Small intestine (tissue), 7 donors: Measurements from ENCODE around the gene AOPEP. TPM values are rescaled to one million over a fixed set of nuclear protein-coding genes. Genes with fewer than 3 reads are reported as not detected.

Experiments
- DNase-seq, 2 donors: peaks; one replicate each; pipeline versions ENCODE4 v3.0.0 to v3.0.0-alpha.2; 2013
- FAIRE-seq: peaks from 2 replicates; lab custom pipeline; 2012; peaks lifted over from hg19 to GRCh38; lab: Jason Lieb, UNC
- H3K27ac ChIP-seq, 3 donors: one replicate each; pipeline ENCODE4 v1.5.1; 2013; ENCODE audit warnings: low read length in 2 of 3, mild to moderate bottlenecking in 2 of 3, control low read depth in 1 of 3, inconsistent platforms in 1 of 3, low read depth in 1 of 3, moderate library complexity in 1 of 3
- H3K27me3 ChIP-seq, 3 donors: one replicate each; pipeline ENCODE4 v1.6.1; 2013; ENCODE audit warnings: low read length in 3 of 3, inconsistent platforms in 1 of 3; ENCODE audit not compliant: control insufficient read depth in 3 of 3, insufficient read depth in 3 of 3
- H3K36me3 ChIP-seq, 3 donors: one replicate each; pipeline ENCODE4 v1.6.1; 2013; ENCODE audit warnings: low read length in 3 of 3, inconsistent platforms in 1 of 3, low read depth in 1 of 3, mild to moderate bottlenecking in 1 of 3, moderate library complexity in 1 of 3; ENCODE audit not compliant: control insufficient read depth in 3 of 3, insufficient read depth in 2 of 3
- H3K4me1 ChIP-seq, 3 donors: one replicate each; pipeline ENCODE4 v1.6.1; 2013; ENCODE audit warnings: low read length in 2 of 3, inconsistent platforms in 1 of 3, low read depth in 1 of 3, mild to moderate bottlenecking in 1 of 3, moderate library complexity in 1 of 3; ENCODE audit not compliant: control insufficient read depth in 3 of 3, insufficient read depth in 2 of 3
- H3K4me3 ChIP-seq, 3 donors: one replicate each; pipeline ENCODE4 v1.5.1; 2013; ENCODE audit warnings: low read length in 3 of 3, control low read depth in 1 of 3, inconsistent platforms in 1 of 3, low read depth in 1 of 3, mild to moderate bottlenecking in 1 of 3, moderate library complexity in 1 of 3
- H3K9me3 ChIP-seq, 2 donors: one replicate each; pipeline ENCODE4 v1.6.1; 2013; ENCODE audit warnings: low read depth in 1 of 2, low read length in 1 of 2; ENCODE audit not compliant: control insufficient read depth in 2 of 2, insufficient read depth in 1 of 2
- WGBS, 3 donors: extraction: QIAGEN DNeasy Blood & Tissue Kit; methylation state at CpG; one replicate each; pipeline ENCODE4 v1.1.7; 2013; 5-methylcytosine and 5-hydroxymethylcytosine counted together
- polyA plus RNA-seq, 4 donors: library from polyadenylated mRNA; stranded (reverse) in 3 of 4; unstranded in 1 of 4; fragments of 200-250 nt in 3 of 4; fragments of 120-200 nt in 1 of 4; gene quantifications; one replicate each; pipeline versions ENCODE4 v1.2.1 to v1.2.3, GENCODE V29; 2013
- donor health status: healthy with polysubstance abuse.
- donor health status: control.
- donor health status: control.
- donor health status: Bipolar disorder and iron deficiency.
- donor health status: healthy.

Gene AOPEP
- polyA plus RNA-seq, 4 donors, result 26.3 to 34.7 (median 28.4) TPM

DNA sequence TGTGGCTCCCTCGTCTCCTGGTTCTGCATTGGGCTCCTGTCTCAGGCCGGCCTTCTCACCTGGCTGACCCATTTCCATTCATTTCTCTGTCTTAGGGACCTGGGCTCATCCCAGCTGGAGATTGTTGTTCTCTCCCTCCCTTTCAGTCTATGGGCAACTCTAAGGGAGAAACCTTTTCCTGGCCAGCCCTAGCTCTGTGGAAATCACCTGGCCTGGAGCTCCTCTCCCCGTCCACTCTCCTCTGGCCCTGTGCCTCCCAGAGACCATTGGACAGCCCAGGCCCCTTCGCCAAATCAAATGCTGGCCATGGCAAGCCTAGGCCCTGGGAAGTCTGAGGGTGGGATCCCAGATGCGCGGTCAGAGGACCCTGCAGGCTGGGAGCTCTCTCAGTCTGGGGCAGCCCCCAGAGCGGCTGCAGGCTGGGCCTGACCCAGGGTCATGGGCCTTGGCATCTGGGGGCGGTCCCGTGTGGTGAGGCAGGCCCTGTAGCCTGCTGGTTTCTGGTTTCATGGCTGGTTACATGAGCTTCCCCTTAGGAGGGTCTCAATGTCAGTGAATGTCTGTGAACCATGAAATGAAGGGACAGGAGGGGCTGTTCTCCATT, 253.5 kb downstream of the AOPEP start:
- peaks cover 0 to 21% (median 0%) of the 10 kb centered on the region in 3 donors for H3K36me3 ChIP-seq
- DNase-seq, result no peak
- no peak overlapping the region for H3K4me3 ChIP-seq
- H3K27ac ChIP-seq, result no peak overlapping the region
- 94 to 97% (median 94%) methylated on average over 9 of the region's 9 CpGs for WGBS, 3 donors
- H3K27me3 ChIP-seq, result no peaks in the 10 kb centered on the region
- FAIRE-seq, result no peak
- H3K9me3 ChIP-seq, result no peaks in the 10 kb centered on the region
- peaks cover 4 to 14% (median 8%) of the 10 kb centered on the region in 3 donors for H3K4me1 ChIP-seq

DNA sequence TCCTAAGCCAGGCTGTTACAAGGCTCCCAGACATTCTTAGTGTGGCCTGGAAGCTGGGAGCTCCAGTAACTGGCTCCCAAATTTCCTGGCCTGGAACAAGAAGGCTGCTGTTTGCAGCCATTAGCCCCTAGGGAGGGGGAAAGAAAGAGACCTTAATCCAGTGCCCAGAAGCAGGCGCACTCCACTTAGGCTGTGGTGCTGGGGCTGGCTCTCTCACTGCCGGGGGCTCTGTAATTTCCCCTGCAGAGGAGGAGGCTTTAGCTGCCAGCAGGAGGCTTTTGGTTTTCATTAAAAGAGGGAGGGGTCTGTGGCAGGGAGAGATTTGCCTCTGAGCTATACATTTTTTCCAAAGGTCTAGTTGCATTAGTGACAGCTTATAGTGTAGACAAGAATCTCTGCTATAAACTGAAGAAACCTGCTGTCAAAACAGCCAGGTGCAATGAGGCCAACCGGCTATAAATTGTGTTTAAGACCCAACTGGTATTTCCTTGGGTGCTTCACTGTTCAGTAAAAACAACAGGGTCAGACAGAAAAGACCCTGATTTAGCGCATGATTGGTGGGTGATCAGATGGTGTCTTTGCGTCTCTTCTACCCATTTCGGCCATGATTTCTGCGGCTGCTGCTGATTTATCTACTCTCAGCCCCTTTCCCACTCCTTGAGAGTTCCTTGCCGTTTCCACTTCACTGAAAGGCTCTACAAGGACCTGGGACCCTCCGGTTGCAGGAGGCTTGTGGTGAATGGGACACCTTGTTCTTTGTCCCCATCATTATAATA, 254.6 kb downstream of the AOPEP start:
- 91 to 97% (median 96%) methylated on average over 9 of the region's 9 CpGs for WGBS, 3 donors
- no peak overlapping the region for H3K4me3 ChIP-seq
- no peaks in the 10 kb centered on the region for H3K9me3 ChIP-seq
- H3K4me1 ChIP-seq, result peaks cover 0 to 4% (median 2%) of the 10 kb centered on the region in 3 donors
- H3K27me3 ChIP-seq, result no peaks in the 10 kb centered on the region
- H3K36me3 ChIP-seq, result peaks cover 0 to 21% (median 0%) of the 10 kb centered on the region in 3 donors
- FAIRE-seq, result no peak
- no peak for DNase-seq
- no peak overlapping the region for H3K27ac ChIP-seq

DNA sequence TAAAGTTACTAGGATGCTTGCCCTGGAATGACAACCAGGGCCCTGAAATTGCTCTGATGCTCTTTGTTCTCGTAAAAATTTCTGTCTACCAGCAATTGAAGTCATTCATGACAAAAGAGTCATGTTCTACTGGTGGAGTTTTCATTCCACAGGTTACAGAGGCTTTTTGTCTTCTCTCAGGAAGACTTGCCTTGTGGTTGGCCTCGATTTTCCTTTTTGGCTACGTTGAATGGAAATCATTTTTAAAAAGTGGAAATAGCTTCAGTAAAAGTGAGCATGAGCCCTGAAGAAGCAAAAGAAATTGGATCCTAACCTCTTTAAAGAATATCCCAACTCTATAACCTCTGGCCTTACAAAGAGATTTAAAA, 255.2 kb downstream of the AOPEP start:
- Histone ChIP-seq H3K9me3 (no peaks in the 10 kb centered on the region), H3K27me3 (no peaks in the 10 kb centered on the region), H3K4me1 (peaks cover 0 to 2% (median 0%) of the 10 kb centered on the region in 3 donors), H3K4me3 (no peak overlapping the region), H3K36me3 (peaks cover 0 to 21% (median 0%) of the 10 kb centered on the region in 3 donors), H3K27ac (no peak overlapping the region)
- FAIRE-seq (no peak), DNase-seq (no peak)
- 87 to 95% (median 91%) methylated on average over 3 of the region's 3 CpGs for WGBS, 3 donors

DNA sequence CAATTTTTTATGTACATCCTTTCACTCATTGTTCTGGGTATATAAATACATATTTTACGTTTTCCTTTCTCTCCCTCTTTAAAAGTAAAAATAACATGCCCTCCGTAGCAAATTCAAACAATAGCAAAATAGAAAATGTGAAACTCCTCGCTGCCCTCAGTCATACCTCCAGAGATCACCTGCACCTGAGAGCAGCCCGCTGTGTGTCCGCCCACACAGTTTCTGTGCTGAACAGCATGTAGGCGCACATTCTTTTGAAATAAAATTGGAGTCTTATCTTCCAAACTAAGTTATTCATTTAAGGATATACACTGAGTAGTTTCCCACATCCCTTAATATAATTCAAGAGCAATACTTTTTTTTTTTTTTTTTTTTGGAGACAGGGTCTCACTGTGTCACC, 255.7 kb downstream of the AOPEP start:
- peaks cover 0 to 2% (median 0%) of the 10 kb centered on the region in 3 donors for H3K4me1 ChIP-seq
- H3K36me3 ChIP-seq, result peaks cover 0 to 18% (median 0%) of the 10 kb centered on the region in 3 donors
- H3K27ac ChIP-seq, result no peak overlapping the region
- FAIRE-seq, result no peak
- DNase-seq, result no peak
- no peaks in the 10 kb centered on the region for H3K27me3 ChIP-seq
- H3K4me3 ChIP-seq, result no peak overlapping the region
- no peaks in the 10 kb centered on the region for H3K9me3 ChIP-seq
- 87 to 93% (median 90%) methylated on average over 6 of the region's 6 CpGs for WGBS, 3 donors

DNA sequence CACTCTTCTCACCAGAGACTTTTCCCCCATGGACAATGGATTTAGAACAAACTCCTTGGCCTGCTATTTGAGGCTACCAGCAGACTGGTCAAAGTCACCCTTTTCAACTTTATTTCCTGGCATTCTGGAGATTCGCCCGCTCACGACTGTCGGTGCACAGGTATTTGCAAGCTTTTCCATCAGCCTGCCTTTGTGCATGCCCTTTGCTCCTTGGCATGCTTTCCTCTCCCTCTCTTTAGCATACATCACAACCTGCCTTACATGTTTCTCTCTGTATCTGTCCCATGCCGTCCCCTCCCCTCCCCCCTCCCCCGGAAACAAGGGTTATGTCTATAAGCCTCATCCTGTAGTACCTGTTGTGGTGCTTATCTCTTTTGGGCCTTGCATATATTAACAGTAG, 257.1 kb downstream of the AOPEP start:
- Histone ChIP-seq H3K4me1 (peaks cover 0 to 2% (median 0%) of the 10 kb centered on the region in 3 donors), H3K27me3 (no peaks in the 10 kb centered on the region), H3K36me3 (peaks cover 0 to 15% (median 0%) of the 10 kb centered on the region in 3 donors), H3K9me3 (no peaks in the 10 kb centered on the region), H3K4me3 (no peak overlapping the region), H3K27ac (peak overlapping the region in 1 of 3 donors; percentile 58)
- WGBS, 3 donors, result 27 to 66% (median 44%) methylated on average over 6 of the region's 6 CpGs
- DNase-seq (peak in 1 of 2 donors; percentile 68), FAIRE-seq (no peak)

DNA sequence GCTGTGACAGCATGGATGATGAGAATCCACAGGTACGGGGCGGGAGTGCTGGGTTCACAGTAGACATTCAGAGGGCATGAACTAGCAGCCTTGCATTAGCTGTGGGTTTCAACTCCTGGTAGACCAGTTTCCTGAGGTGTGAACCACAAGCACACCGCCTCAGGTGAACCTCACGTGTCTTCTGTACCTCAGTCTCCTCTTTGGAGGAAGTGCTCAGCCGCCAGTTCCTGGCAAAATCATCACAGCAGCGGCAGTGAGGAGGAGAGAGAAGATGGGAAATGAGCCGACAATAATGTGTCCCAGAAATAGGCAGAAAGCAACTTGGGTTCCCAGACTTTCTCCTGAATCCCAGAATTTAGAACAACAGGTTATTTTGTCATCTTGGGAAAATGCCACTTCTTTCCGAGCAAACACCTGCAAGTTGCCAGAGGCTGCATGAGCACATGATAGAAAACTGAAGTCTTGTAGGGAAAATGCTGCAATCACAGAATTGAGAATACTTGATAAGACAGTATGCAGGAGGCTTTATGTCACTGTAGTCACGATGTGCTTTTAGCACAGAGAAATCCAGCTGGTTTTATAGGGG, 258.5 kb downstream of the AOPEP start:
- Histone ChIP-seq H3K36me3 (peaks cover 0 to 10% (median 0%) of the 10 kb centered on the region in 3 donors), H3K9me3 (no peaks in the 10 kb centered on the region), H3K4me1 (peaks cover 0 to 2% (median 0%) of the 10 kb centered on the region in 3 donors), H3K27ac (no peak overlapping the region), H3K27me3 (no peaks in the 10 kb centered on the region), H3K4me3 (no peak overlapping the region)
- FAIRE-seq, result no peak
- DNase-seq, result no peak
- WGBS, 3 donors, result 83 to 90% (median 85%) methylated on average over 9 of the region's 9 CpGs

DNA sequence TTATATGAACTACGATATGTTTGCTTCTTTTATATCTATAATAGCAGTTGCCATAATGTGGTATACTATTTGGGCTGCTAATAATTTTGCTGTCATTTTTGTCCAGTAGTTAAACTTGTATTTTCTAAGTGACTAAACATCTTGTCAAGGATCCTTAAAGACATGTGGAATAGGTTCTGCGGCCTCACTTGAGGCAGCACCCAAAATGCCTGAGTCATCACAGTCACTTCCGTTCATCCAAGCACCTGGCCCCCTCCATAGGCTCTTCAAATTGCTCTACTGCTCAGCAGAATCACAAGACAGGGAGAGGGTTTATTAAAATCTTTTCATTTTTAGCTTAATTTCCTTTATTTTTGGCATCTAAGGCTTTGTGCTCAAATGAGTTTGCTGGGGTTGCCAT, 259.1 kb downstream of the AOPEP start:
- no peak overlapping the region for H3K27ac ChIP-seq
- no peak overlapping the region for H3K4me3 ChIP-seq
- FAIRE-seq (no peak), DNase-seq (no peak)
- H3K36me3 ChIP-seq, result peaks cover 0 to 7% (median 0%) of the 10 kb centered on the region in 3 donors
- no peaks in the 10 kb centered on the region for H3K27me3 ChIP-seq
- no peaks in the 10 kb centered on the region for H3K9me3 ChIP-seq
- WGBS, 3 donors, result 83 to 93% (median 93%) methylated on average over 3 of the region's 3 CpGs
- H3K4me1 ChIP-seq, result peaks cover 0 to 2% (median 0%) of the 10 kb centered on the region in 3 donors

DNA sequence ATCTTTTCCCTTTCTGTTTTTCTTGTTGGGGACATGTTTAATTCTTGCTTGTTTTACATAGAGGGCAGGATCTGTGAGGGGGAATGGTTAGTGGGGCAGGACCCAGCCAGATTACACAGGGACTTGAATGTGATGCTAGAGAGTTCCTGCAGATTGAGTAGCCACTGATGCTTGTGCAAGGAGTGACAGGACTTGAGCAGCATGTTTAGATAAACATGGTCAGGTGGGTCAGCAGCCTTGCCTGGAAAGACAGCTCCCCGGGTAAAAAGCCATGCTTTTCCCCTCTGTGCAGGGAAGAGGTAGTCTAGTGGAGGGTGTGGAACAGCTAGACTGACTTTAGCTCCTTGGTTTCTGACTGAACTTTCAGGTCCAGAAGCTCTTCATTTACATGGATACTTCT, 261.2 kb downstream of the AOPEP start:
- Histone ChIP-seq H3K27me3 (no peaks in the 10 kb centered on the region), H3K27ac (no peak overlapping the region), H3K36me3 (peaks cover 0 to 3% (median 0%) of the 10 kb centered on the region in 3 donors), H3K9me3 (no peaks in the 10 kb centered on the region), H3K4me1 (peaks cover 0 to 18% (median 2%) of the 10 kb centered on the region in 3 donors), H3K4me3 (no peak overlapping the region)
- WGBS, 3 donors, result 66 to 68% (median 67%) methylated on average over 1 of the region's 1 CpG
- FAIRE-seq, result no peak
- no peak for DNase-seq
